HG02884 (cell line): ENCODE results near the gene KLHL18.
"Not testable (repeated sequence)": the region's sequence is repeated elsewhere in the genome, so short reads cannot be mapped to it uniquely, and the experiment has no call there.

Experiments used
- ATAC-seq: cut with Tn5 transposase; IDR thresholded peaks from one replicate; pipeline ENCODE4 v1.9.1; 2021; ENCODE audit warnings: mild to moderate bottlenecking, moderate library complexity; ENCODE audit not compliant: unreplicated experiment

The KLHL18 gene

GRCh38 chr3:47273564-47273963 lies 9.2 kb upstream of the KLHL18 start:
- ATAC-seq, result no peak

GRCh38 chr3:47274652-47275051 lies 8.1 kb upstream of the KLHL18 start:
- no peak for ATAC-seq

GRCh38 chr3:47276558-47276957 lies 6.2 kb upstream of the KLHL18 start:
- ATAC-seq, result no peak

GRCh38 chr3:47280519-47280918 lies 2.2 kb upstream of the KLHL18 start:
- ATAC-seq, result no peak

- no peak for ATAC-seq
Observed at GRCh38 chr3:47283193-47283537, 421 bp downstream of the KLHL18 start.

GRCh38 chr3:47283591-47284364 lies 1.0 kb downstream of the KLHL18 start:
- no peak for ATAC-seq

GRCh38 chr3:47288966-47289910 lies 6.5 kb downstream of the KLHL18 start:
- ATAC-seq, result no peak

GRCh38 chr3:47291158-47291753 lies 8.5 kb downstream of the KLHL18 start:
- no peak for ATAC-seq

GRCh38 chr3:47291754-47292420 lies 9.1 kb downstream of the KLHL18 start:
- not testable (repeated sequence) for ATAC-seq

GRCh38 chr3:47293822-47294221 lies 11.1 kb downstream of the KLHL18 start:
- no peak for ATAC-seq

GRCh38 chr3:47294392-47294791 lies 11.6 kb downstream of the KLHL18 start:
- ATAC-seq, result no peak

GRCh38 chr3:47295322-47295721 lies 12.6 kb downstream of the KLHL18 start:
- no peak for ATAC-seq

- no peak for ATAC-seq
Observed at GRCh38 chr3:47295976-47296375, 13.2 kb downstream of the KLHL18 start.

GRCh38 chr3:47296562-47297302 lies 14.0 kb downstream of the KLHL18 start:
- no peak for ATAC-seq

- no peak for ATAC-seq
Observed at GRCh38 chr3:47298439-47298838, 15.7 kb downstream of the KLHL18 start.

GRCh38 chr3:47299381-47300318 lies 16.9 kb downstream of the KLHL18 start:
- no peak for ATAC-seq

- ATAC-seq, result no peak
Observed at GRCh38 chr3:47301456-47301855, 18.7 kb downstream of the KLHL18 start.

GRCh38 chr3:47306022-47306421 lies 23.3 kb downstream of the KLHL18 start:
- no peak for ATAC-seq

- ATAC-seq, result not testable (repeated sequence)
Observed at GRCh38 chr3:47309231-47309630, 26.5 kb downstream of the KLHL18 start.
